ENCODE measurements around the gene SPTLC1.
"Not testable (repeated sequence)": the region's sequence is repeated elsewhere in the genome, so short reads cannot be mapped to it uniquely, and the experiment has no call there.

DNA sequence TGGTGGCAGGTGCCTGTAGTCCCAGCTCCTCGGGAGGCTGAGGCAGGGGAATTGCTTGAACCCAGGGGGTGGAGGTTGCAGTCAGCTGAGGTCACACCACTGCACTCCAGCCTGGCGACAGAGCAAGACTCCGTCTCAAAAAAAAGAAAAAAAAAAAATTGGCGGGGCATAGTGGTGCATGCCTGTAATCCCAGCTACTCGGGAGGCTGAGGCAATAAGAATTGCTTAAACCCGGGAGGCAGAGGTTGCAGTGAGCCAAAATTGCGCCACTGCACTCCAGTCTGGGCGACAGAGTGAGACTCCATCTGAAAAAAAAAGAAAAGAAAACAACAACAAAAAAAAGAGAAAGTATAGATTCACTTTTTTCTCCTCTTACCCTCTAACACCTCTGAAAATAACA is 105.0 kb downstream of the SPTLC1 start:
- not testable (repeated sequence) for TF ChIP-seq POLR2A (IDR thresholded peaks at IDR 0.05; ENCODE audit: low read length); GATA1 (IDR thresholded peaks at IDR 0.05; ENCODE audit: low read depth, low read length)

All from erythroblast (primary cell).